GF-D8 (cell line): ENCODE data around the gene METTL25.

Experiments
- DNase-seq: peaks from one replicate; lab custom pipeline; 2025; lab: John Stamatoyannopoulos, UW

METTL25 gene

DNA sequence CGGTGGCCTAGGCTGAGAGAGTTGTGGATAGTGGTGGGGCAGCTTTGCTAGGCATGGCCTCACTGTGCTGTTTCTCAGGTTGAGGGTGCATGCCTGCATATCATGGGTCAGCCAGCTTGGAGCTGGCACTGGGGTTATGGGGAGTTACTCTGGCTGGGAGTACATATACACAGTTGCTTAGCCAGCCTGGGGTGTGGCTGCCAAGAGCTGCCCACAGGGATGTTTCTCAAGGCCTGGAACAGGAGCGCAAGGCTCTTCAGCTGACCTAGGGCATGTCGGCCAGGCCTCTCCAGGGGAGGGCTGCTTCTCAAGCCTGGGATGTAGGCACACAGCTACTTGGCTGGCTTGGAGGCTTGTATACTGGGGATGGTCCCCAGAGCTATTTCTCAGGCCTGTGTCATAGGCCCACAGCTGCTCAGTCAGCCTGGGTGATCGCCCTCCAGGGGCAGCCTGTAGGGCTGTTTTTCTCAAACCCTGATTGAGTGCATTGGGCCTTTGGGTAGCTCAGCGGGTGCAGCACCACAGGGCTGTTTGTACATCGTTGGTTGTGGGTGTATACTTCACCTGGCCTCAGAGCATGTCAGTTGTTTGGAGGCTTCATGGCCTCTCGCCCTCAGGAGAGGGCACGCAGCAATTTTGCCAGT lies 114.9 kb downstream of the METTL25 start:
- no peak for DNase-seq

- no peak for DNase-seq
These were observed 116.0 kb downstream of the METTL25 start for GRCh38 chr12:82474181-82474797.

DNA sequence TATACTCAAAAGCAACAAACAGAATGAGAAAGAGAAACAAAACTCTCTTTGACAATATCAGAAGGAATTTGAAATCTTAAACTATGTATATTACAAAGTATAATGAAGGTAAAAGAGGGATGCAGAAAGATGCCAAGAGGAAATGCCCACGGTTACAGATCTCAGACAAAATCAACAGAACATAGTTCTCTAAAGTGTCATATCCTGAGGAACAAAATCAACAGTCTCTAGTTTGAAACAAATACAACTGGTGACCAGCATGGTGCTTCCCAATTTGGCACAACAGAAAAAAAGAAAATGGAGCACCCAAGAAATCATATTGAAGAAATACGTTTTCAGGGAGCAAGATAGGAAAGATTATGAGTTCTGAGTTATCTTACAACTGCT lies 116.5 kb downstream of the METTL25 start:
- DNase-seq, result no peak

DNA sequence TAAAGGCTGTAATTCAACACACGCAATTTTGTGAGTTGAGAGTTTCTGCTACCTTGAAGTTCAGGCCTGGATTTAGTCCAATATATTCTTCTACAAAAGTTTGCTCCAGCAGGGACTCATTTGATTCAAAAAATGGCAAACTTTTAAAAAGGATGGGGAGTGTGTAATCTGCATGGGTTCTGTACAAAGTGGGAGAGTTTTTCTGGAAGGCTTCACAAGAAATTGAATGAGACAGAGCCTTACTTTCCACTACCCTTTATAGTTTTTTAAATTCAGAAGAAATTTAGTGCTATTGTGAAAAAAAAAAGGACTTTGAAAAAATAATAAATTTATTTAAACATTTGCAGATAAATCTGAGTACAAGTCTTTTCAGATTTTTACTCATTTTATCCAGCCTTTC lies 116.9 kb downstream of the METTL25 start:
- no peak for DNase-seq

GRCh38 chr12:82476511-82476910 lies 118.2 kb downstream of the METTL25 start:
- no peak for DNase-seq

GRCh38 chr12:82479511-82479910 lies 121.2 kb downstream of the METTL25 start:
- no peak for DNase-seq

DNA sequence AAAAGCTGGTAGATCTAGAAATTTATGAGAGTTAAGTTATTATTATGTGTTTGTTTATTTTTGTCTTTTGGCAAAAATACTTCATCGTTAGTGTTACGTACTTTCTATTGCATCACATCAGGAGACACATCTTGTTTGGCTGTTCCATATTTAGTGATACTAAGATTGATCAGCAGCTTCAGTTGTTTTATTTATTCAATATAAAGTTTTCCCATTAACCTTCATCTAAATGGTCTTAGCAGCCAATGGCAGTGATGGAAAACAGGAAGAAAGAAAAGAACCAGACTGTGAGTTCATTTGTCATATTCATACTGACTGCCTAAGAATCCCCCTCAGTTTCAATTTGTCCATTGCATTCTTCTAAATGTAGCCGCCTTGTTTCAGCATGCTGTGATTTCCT lies 122.3 kb downstream of the METTL25 start:
- DNase-seq, result no peak

DNA sequence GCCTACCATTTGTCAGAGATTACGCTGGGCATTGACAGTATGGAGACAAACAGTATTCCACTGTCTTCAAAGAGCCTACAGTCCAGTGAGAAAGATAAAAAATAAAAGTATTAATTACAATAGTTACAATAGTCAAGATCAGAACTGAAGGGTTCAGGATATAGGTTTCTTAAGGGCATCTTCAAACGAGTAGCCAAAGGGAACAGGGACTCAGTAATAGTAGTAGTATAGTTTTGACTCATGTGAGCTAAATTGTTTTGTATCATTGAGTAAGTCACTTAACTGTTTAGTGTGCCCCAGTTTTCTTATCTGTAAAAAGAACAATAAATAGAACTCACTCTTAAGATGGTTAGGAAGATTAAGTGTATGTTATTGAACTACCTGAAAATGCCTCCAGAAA lies 123.6 kb downstream of the METTL25 start:
- DNase-seq, result no peak

DNA sequence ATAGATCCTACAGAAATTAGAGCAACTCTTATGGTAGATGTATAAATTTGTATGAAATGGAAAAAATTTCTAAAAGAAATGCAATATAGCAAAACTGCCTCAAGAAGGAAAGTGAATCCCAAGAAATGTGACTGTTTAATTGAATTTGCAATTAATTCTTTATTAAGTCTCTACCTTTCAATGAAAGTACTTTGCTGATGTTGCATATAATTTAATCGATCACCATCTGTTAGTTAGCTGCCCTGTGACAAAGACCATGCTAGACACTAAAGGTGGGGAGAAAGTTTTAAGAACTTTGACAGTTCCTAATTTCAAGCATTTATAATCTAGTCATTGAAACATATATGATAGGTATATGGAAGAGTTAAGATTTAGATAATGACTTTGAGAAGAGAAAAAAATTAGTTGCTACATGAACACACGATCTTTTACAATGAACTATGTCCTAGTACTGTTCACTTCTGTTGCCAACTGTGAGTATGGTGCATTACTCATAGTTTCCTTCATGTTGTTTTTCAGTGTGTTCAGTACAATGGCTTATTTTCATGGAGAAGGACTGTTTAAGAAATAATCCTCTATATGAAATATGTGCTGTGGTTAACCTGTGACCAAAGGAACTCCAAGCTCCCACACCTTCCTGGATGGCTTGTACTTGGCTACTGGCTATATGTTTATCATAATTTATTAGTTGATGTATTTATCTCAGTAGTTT lies 128.4 kb downstream of the METTL25 start:
- no peak for DNase-seq

GRCh38 chr12:82504409-82504808 lies 146.1 kb downstream of the METTL25 start:
- DNase-seq, result no peak

- DNase-seq, result no peak
These were observed 146.8 kb downstream of the METTL25 start for GRCh38 chr12:82505150-82505549.

DNA sequence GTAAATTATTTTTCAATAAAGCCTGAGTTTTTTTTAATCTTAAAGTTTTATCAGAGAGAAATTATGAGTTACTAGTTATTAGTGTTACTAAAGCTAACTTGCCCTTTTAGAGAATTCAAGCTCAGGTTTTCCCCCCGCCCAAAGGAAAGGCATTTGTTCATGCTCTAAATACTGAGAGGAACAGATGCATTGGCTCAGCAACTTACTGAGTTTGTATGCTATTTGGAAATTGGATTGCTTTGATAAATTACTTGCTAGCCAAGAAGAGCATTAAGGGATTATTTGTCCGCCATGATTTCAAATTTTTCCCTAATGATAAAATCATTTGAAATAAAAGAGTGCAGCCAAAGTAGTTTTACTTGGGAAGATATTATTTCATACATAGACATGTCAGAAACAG lies 149.4 kb downstream of the METTL25 start:
- DNase-seq, result no peak

- no peak for DNase-seq
These were observed 152.1 kb downstream of the METTL25 start for GRCh38 chr12:82510386-82510785.

GRCh38 chr12:82514880-82515279 lies 156.6 kb downstream of the METTL25 start:
- DNase-seq, result no peak

DNA sequence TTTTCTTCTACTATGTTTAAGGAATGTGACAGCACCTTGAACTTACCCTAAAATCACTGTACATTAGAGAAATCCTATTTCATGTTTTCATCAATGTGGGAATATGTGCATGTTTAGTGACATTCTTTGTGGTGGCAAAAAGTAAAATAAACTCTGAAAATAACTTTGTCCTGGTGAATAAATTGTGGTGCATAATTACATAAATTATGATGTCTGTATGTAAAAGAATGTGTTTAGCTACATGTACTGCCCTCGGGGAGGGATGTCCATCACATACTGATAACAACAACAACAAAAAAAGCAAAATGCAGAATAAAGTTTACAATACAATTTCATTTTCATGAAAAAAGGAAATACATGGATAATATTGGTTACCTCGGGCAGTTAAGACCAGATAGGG lies 157.3 kb downstream of the METTL25 start:
- DNase-seq, result no peak

DNA sequence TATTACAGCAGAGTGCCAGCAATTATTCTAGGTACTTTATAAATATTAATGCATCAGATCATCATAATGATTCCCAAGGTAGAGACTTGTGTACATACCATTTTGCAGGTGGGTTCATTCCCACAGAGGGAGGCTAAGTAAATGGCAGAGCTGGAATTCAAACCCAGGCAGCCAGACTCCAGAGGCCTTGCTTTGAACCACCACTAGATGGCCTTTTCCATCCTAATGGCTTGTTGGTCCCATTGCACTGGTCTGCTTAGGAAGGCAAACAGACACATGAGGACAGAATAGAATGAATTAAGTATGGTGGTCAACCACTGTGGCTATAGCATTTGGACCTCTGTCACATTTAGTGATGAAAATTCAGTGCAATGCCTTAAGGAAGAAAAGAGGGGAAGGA lies 158.7 kb downstream of the METTL25 start:
- DNase-seq, result no peak

DNA sequence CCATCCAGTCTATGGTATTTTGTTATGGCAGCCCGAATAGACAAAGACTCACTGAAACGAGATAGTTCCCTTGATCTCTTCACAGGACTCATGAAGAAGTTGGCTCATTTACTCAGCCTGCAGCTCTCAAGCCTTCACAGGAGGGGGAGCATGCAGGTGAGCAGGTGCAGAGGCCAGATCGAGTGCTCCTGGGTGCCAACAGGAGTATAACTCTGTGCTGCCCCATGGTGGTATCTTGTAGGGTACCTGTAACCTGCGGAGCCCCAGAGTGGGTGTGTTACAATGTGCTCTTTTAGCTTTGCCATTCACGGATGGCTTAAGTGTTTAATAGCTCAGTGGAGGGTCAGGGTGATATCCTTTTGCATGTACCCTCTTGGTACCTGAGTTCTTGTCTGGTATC lies 159.5 kb downstream of the METTL25 start:
- no peak for DNase-seq

DNA sequence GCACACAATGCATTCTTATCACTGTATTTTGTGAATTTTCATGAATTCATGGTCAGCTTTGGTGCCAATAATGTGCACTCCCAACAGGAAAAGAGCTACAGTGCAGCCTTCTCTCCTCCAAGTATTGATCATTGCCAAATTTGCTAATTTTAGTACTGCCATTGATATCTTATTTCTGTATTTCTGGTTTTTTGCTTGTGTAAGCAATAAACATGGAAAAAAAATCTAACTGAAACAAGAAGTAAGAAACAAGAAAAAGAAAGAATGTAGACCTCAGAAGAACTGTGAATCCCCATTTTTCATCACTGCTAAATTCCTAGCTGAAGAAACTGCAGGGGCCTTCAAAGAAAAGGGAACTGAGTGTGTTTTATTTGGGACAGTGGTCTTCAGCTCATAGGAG lies 161.2 kb downstream of the METTL25 start:
- DNase-seq, result no peak

- DNase-seq, result no peak
These were observed 164.0 kb downstream of the METTL25 start for GRCh38 chr12:82522285-82522684.

DNA sequence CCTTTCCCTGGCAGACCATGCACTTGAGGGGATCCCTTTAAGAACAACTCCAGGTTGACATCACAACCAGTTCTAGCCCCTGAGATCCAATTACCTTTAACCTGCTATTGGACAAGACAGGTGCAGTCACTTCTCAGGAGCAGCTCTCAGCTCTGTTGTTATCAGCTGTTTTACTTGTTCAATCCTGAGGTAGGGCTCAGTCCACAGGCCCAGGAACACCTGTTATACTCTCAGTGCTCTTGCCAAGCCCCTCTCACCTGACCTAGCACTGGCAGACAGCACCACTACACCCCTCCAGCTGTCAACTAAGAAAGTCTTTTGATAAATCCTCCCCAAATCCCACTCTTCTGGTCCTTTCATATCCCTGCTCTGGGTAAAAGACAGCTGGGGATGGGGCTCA lies 164.4 kb downstream of the METTL25 start:
- DNase-seq, result no peak

DNA sequence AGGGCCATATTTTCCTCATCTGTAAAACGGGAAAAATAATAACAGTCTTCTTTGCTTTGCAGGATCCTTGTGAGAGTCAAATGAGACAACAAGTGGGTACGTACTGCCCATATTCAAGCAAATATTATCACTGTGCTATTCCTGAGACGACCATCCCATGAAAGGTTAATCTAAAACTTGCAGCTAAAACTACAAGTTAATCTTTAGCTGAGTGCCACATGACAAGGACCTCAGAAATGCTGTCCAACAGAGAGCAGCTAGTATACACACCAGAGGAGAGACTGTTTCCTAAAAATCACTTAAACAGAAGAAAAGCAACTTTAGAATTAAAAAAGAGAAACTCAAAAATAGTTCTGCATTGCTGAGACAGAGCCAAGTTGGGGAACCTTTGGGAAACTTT lies 165.7 kb downstream of the METTL25 start:
- no peak for DNase-seq

- no peak for DNase-seq
These were observed 166.3 kb downstream of the METTL25 start for GRCh38 chr12:82524641-82525040.

DNA sequence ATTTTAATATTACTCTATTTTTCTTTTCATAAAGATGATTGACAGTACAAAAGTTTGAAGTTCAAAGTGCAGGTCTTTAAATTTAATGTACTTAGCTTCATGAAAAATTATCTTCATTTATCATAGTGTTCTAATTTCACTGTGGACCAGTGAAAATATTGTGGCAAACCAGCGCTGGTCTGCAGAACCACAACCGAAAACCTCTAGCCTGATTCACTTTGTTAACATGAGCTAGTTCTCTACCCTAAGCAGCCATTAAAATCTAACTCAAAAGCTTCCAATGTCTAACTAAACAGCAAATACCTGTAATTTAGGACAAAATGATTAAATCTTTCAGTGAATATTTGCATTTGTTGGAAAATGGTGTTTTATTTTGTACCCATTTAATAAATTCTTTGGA lies 167.3 kb downstream of the METTL25 start:
- DNase-seq, result no peak
